Upper lobe of left lung (tissue), 6 donors: ENCODE measurements around the gene PSD2. TPM values are rescaled to one million over a fixed set of nuclear protein-coding genes. Genes with fewer than 3 reads are reported as not detected.

ENCODE experiments used
- ATAC-seq, 2 donors: fragments of 200-7000 bp; cut with Tn5 transposase; one replicate each; pipeline ENCODE4 v1.9.1; 2022; ENCODE audit warnings: mild to moderate bottlenecking in 2 of 2, moderate library complexity in 2 of 2; ENCODE audit not compliant: low FRiP score in 2 of 2
- DNase-seq, 2 donors: peaks; one replicate each; pipeline ENCODE4 v3.0.0-alpha.2; 2019 to 2020
- H3K27ac ChIP-seq, 4 donors: fragments of 200-600 bp; sonication (generic); one replicate each; pipeline ENCODE4 v1.5.1; 2016 to 2019
- H3K27me3 ChIP-seq, 4 donors: fragments of 200-600 bp; sonication (generic); one replicate each; pipeline ENCODE4 v1.5.1; 2017 to 2019
- H3K36me3 ChIP-seq, 4 donors: fragments of 200-600 bp; sonication (generic); one replicate each; pipeline ENCODE4 v1.5.1; 2016 to 2019
- H3K4me1 ChIP-seq, 4 donors: fragments of 200-600 bp; sonication (generic); one replicate each; pipeline ENCODE4 v1.5.1; 2018 to 2019
- H3K4me3 ChIP-seq, 4 donors: fragments of 200-600 bp; sonication (generic); one replicate each; pipeline ENCODE4 v1.5.1; 2017 to 2019; ENCODE audit warnings: mild to moderate bottlenecking in 2 of 4, moderate library complexity in 1 of 4
- H3K9me3 ChIP-seq, 4 donors: fragments of 200-600 bp; sonication (generic); one replicate each; pipeline ENCODE4 v1.5.1; 2018 to 2019
- CTCF ChIP-seq, 6 experiments: fragments of 450-650 bp in 4 of 6; fragments of 200-600 bp in 2 of 6; sonication (generic) in 2 of 6; IDR thresholded peaks; one replicate each; pipeline ENCODE4 v1.5.1; 2016 to 2019; ENCODE audit warnings: antibody characterized with exemption in 6 of 6
- EP300 ChIP-seq, 4 donors: sonication (generic); formaldehyde crosslinking; IDR thresholded peaks; one replicate each; pipeline ENCODE4 v1.5.1; 2017; ENCODE audit warnings: antibody characterized with exemption in 4 of 4, control low read depth in 2 of 4
- POLR2A ChIP-seq, 4 donors: fragments of 450-650 bp; IDR thresholded peaks; one replicate each; pipeline ENCODE4 v1.5.1; 2016 to 2017; ENCODE audit warnings: antibody characterized with exemption in 4 of 4, mild to moderate bottlenecking in 2 of 4
- POLR2AphosphoS5 ChIP-seq, 2 donors: sonication (generic); formaldehyde crosslinking; IDR thresholded peaks; one replicate each; pipeline ENCODE4 v1.5.1; 2017; ENCODE audit warnings: antibody characterized with exemption in 2 of 2
- WGBS, 2 donors: methylation state at CpG; one replicate each; pipeline ENCODE4 v1.1.5; 2017 to 2018; 5-methylcytosine and 5-hydroxymethylcytosine counted together
- total RNA-seq, 6 donors: library from RNA; depleted of rRNA in 4 of 6; stranded (reverse); fragments of >200 nt in 4 of 6; gene quantifications; one replicate each; pipeline versions ENCODE4 v1.1.0 to v1.2.1, GENCODE V29; 2016 to 2021
- donor health status: DM: no; HTN: no; CAD: no; lungs with moderate emphysema.
- donor health status: DM: no; HTN: yes; CAD: no; lungs with severe emphysema.

The PSD2 gene
- total RNA-seq, 6 donors from 2014 or later: 0.10 to 0.15 (median 0.11) TPM; not detected in 3

DNA sequence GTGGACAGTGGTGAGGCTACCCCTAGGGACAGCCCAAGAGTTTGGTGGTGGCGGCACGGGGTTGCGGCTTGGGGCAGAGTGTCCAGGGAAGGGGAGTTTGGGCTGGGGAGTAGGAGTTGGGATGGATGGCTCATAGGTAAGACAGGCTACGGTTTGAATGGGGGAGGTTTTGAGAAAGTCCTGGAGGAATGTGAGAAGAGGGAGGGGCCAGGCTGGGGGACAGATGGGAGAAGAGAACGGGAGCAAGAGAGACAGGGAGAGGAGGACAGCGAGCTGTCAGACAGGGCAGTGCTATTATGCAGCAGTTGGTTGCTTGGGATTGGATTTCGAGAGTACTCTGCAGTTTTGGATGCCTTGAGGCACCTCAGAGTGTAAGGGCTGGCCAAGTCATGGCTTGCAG is 24.5 kb downstream of the PSD2 start:
- no peaks in the 10 kb centered on the region for H3K36me3 ChIP-seq
- TF ChIP-seq EP300 (IDR thresholded peaks at IDR 0.05) (no peak), POLR2A (IDR thresholded peaks at IDR 0.05) (no peak), CTCF (IDR thresholded peaks at IDR 0.05) (no peak), POLR2AphosphoS5 (IDR thresholded peaks at IDR 0.05) (no peak)
- no peaks in the 10 kb centered on the region for H3K4me1 ChIP-seq
- ATAC-seq (no peak), DNase-seq (no peak)
- H3K9me3 ChIP-seq: peaks cover 0 to 7% (median 2%) of the 10 kb centered on the region in 4 donors
- H3K27me3 ChIP-seq: no peaks in the 10 kb centered on the region
- H3K27ac ChIP-seq: no peak overlapping the region
- H3K4me3 ChIP-seq: no peak overlapping the region
- WGBS, 2 donors: 72 to 76% methylated on average over 7 of the region's 7 CpGs

DNA sequence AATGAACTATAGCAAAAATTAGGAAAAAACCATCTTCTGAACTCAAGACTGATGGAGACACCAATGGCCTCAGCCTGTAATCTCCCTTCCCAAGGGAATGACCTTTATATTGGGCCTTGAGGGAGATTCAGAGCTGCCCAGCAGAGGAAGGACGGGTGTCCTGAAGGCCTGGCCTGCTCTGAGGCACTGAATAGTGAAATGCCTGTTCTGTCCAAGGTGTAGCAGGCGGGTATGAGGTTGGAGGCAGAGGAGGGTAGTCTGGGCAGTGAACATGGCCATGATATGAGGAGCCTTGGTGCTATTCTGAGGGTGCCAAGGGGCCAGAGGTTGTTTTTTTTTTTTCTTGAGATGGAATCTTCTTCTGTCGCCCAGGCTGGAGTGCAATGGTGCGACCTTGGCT is 25.0 kb downstream of the PSD2 start:
- WGBS, 2 donors: 88 to 90% methylated on average over 4 of the region's 4 CpGs
- TF ChIP-seq POLR2AphosphoS5 (IDR thresholded peaks at IDR 0.05): no peak
- TF ChIP-seq CTCF (IDR thresholded peaks at IDR 0.05): no peak
- TF ChIP-seq EP300 (IDR thresholded peaks at IDR 0.05): no peak
- H3K9me3 ChIP-seq: peaks cover 0 to 7% (median 2%) of the 10 kb centered on the region in 4 donors
- no peaks in the 10 kb centered on the region for H3K36me3 ChIP-seq
- no peaks in the 10 kb centered on the region for H3K27me3 ChIP-seq
- no peak for DNase-seq
- no peaks in the 10 kb centered on the region for H3K4me1 ChIP-seq
- no peak overlapping the region for H3K27ac ChIP-seq
- no peak overlapping the region for H3K4me3 ChIP-seq
- ATAC-seq: no peak

- ATAC-seq (no peak), DNase-seq (no peak)
- TF ChIP-seq POLR2AphosphoS5 (IDR thresholded peaks at IDR 0.05) (no peak), CTCF (IDR thresholded peaks at IDR 0.05) (no peak), POLR2A (IDR thresholded peaks at IDR 0.05) (no peak), EP300 (IDR thresholded peaks at IDR 0.05) (no peak)
- Histone ChIP-seq H3K4me1 (no peaks in the 10 kb centered on the region), H3K27me3 (no peaks in the 10 kb centered on the region), H3K4me3 (no peak overlapping the region), H3K9me3 (peaks cover 0 to 7% (median 2%) of the 10 kb centered on the region in 4 donors), H3K36me3 (no peaks in the 10 kb centered on the region), H3K27ac (no peak overlapping the region)
- 88 to 92% methylated on average over 6 to 10 of the region's 11 CpGs for WGBS, 2 donors
Observed at GRCh38 chr5:139821806-139822552, 26.4 kb downstream of the PSD2 start.

DNA sequence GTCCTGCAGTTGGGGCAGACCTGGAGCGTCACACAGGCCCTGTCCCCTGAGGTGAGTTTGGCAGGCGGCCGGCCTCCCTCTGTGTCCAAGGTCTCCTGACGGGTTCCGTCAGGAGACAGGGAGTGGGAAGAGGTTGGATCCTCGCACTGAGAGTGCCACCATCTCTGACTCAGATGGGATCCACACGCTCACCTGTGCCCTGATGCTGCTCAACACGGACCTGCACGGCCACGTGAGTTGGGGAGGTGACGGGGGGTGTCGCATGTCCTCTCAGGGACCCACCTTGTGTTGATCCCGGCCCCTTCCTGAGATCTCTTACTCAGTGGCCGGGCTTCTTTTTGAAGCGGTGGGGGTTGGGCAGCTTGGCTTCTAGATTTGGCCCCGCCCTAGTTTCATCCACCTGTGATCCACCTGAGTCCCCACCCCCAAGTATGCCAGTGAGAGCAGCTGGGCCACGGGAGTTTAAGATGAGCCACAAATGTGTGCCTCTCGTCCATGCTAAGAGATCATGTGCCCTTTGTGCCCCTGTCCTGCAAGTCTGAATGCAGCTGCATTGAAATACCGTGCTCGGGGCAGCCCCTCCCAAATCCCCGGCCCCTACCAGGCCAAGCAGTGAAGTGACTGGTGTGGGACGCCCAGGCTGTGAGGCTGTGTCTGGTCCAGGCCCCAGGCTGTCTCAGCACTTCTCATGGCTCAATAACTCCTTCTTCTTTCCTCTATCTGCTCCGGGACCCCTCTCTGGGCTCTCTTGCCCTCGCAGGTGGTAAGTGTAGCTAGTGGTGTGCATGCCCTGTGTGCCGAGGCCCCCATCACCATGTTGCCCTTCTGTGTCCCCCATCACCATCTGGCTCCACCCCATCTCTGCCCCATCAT is 27.2 kb downstream of the PSD2 start:
- Histone ChIP-seq H3K4me3 (no peak overlapping the region), H3K9me3 (peaks cover 0 to 7% (median 2%) of the 10 kb centered on the region in 4 donors), H3K36me3 (no peaks in the 10 kb centered on the region), H3K4me1 (no peaks in the 10 kb centered on the region), H3K27ac (no peak overlapping the region), H3K27me3 (no peaks in the 10 kb centered on the region)
- DNase-seq (no peak), ATAC-seq (no peak)
- WGBS, 2 donors: 88% methylated on average over 15 to 25 of the region's 25 CpGs
- TF ChIP-seq POLR2AphosphoS5 (IDR thresholded peaks at IDR 0.05) (no peak), EP300 (IDR thresholded peaks at IDR 0.05) (no peak), CTCF (IDR thresholded peaks at IDR 0.05) (no peak)
